GM23248 (cell line): ENCODE results near the gene OPRL1.

ENCODE experiments used
- EZH2 ChIP-seq: fragments of 200-600 bp; sonication (generic); IDR thresholded peaks from 2 replicates; pipeline ENCODE4 v1.6.1; 2018; ENCODE audit warnings: antibody characterized with exemption, mild to moderate bottlenecking; ENCODE audit not compliant: insufficient read depth, poor library complexity, severe bottlenecking
- EZH2phosphoT487 ChIP-seq: fragments of 200-600 bp; sonication (generic); IDR thresholded peaks from 2 replicates; pipeline ENCODE4 v1.6.1; 2018; ENCODE audit warnings: antibody characterized with exemption, moderate library complexity, mild to moderate bottlenecking, low read depth; ENCODE audit not compliant: insufficient read depth

- TF ChIP-seq EZH2 (no peak), EZH2phosphoT487 (no peak)
These were observed 24.4 kb upstream of the OPRL1 start for GRCh38 chr20:64055396-64055892.
